Heart left ventricle (tissue), 16 donors: ENCODE data around the gene C22orf39. TPM values are rescaled to one million over a fixed set of nuclear protein-coding genes. Genes with fewer than 3 reads are reported as not detected.
A peak's percentile ranks its signal among the peaks of the same experiment; 100 is the strongest.
"Not testable (repeated sequence)": the region's sequence is repeated elsewhere in the genome, so short reads cannot be mapped to it uniquely, and the experiment has no call there.

Experiments
- ATAC-seq, 4 donors: fragments of 200-7000 bp; cut with Tn5 transposase; one replicate each; pipeline ENCODE4 v1.9.1; 2020 to 2022; ENCODE audit warnings: moderate library complexity in 4 of 4, mild to moderate bottlenecking in 3 of 4, moderate number of reproducible peaks in 1 of 4
- DNase-seq, 5 donors: peaks; one replicate each; pipeline ENCODE4 v3.0.0-alpha.2; 2020
- H3K27ac ChIP-seq, 12 donors: fragments of 200-600 bp; sonication (generic) in 4 of 12; one replicate each; pipeline versions ENCODE4 v1.5.0 to v1.8.0; 2016 to 2022; ENCODE audit warnings: mild to moderate bottlenecking in 2 of 12
- H3K27me3 ChIP-seq, 9 donors: fragments of 200-600 bp; sonication (generic) in 2 of 9; one replicate each; pipeline versions ENCODE4 v1.5.1 to v1.8.0; 2016 to 2022; ENCODE audit warnings: mild to moderate bottlenecking in 3 of 9
- H3K36me3 ChIP-seq, 9 donors: fragments of 200-600 bp; sonication (generic) in 2 of 9; one replicate each; pipeline versions ENCODE4 v1.5.0 to v1.8.0; 2018 to 2022; ENCODE audit warnings: mild to moderate bottlenecking in 2 of 9
- H3K4me1 ChIP-seq, 12 donors: fragments of 200-600 bp; sonication (generic) in 4 of 12; one replicate each; pipeline versions ENCODE4 v1.5.0 to v1.8.0; 2016 to 2022; ENCODE audit warnings: mild to moderate bottlenecking in 3 of 12
- H3K4me3 ChIP-seq, 12 donors: fragments of 200-600 bp; sonication (generic) in 4 of 12; one replicate each; pipeline versions ENCODE4 v1.5.0 to v1.8.0; 2017 to 2022; ENCODE audit warnings: mild to moderate bottlenecking in 9 of 12, moderate library complexity in 4 of 12
- H3K9me3 ChIP-seq, 12 donors: fragments of 200-600 bp; sonication (generic) in 4 of 12; one replicate each; pipeline versions ENCODE4 v1.5.0 to v1.8.0; 2016 to 2022; ENCODE audit warnings: mild to moderate bottlenecking in 1 of 12
- POLR2A ChIP-seq, 2 donors: fragments of 450-650 bp; IDR thresholded peaks; one replicate each; pipeline ENCODE4 v1.6.1; 2017; ENCODE audit warnings: antibody characterized with exemption in 2 of 2, mild to moderate bottlenecking in 2 of 2, moderate library complexity in 2 of 2
- WGBS, 4 donors: extraction: QIAGEN DNeasy Blood & Tissue Kit in 2 of 4; methylation state at CpG; one replicate each; pipeline versions ENCODE4 v1.1.5 to v1.1.7; 2013 to 2018; 5-methylcytosine and 5-hydroxymethylcytosine counted together
- intact Hi-C, 10 donors: fragments of 100-400 bp; cut with DNase I; formaldehyde crosslinking; loops; one replicate each; pipeline versions ENCODE4 v1.11.1 to v1.14.2; 2022
- polyA plus RNA-seq, 2 donors: library from polyadenylated mRNA; stranded (reverse); fragments of 200-250 nt; gene quantifications; one replicate each; pipeline ENCODE4 v1.2.3, GENCODE V29; 2013
- total RNA-seq, 9 donors: library from RNA; depleted of rRNA in 2 of 9; stranded (reverse); fragments of >200 nt in 2 of 9; fragmentation: NEBNext Ultra II Directional in 3 of 9; extraction: Animal tissue kit (Norgen Biotek cat#: 25700) in 3 of 9; gene quantifications; one replicate each; pipeline versions ENCODE4 v1.1.0 to v1.2.4, GENCODE V29; 2016 to 2023
- TF ChIP-seq, protein P1 (sequence below), 12 donors: fragments of 200-600 bp; sonication (generic) in 4 of 12; IDR thresholded peaks; one replicate each; pipeline versions ENCODE4 v1.5.0 to v1.8.0; 2018 to 2022; ENCODE audit warnings: antibody characterized with exemption in 12 of 12, mild to moderate bottlenecking in 5 of 12
- donor health status: ischemic (EF 13 %, LVEDD 7.1; RV severe dilation, severe dysfunction).
- donor health status: healthy with polysubstance abuse.
- donor health status: DM: no; HTN: yes; CAD: no.
- donor health status: DM: no; HTN: no; CAD: no.
- donor health status: ischemic (EF 25% LVEDD 6.9; RV normal size, moderate dysfunction).
- donor health status: ischemic (EF 25% LVEDD 5.7; RV mildly dilated, moderate dysfunction).
- donor health status: healthy.
- donor health status: DM: yes; HTN: yes; CAD: no.
- donor health status: ischemic (EF 35%, LVEDD 5.7; RV mildly dilated, moderate dysfunction).
- donor health status: nonischemic (EF 11% LVEDD 7.7; RV severe dilation, severe dysfunction).
- donor health status: DM: yes; HTN: yes; CAD: no.
- donor health status: PGD.
- donor health status: ischemic (EF 29% LVEDD 5.4; RV normal size, mild dysfunction).
- donor health status: nonischemic (EF 23%, LVEDD 6.1; RV moderate dilation, normal function).

Gene C22orf39
- total and polyA plus RNA-seq, 11 donors: 39.1 to 115 (median 53.6) TPM

DNA sequence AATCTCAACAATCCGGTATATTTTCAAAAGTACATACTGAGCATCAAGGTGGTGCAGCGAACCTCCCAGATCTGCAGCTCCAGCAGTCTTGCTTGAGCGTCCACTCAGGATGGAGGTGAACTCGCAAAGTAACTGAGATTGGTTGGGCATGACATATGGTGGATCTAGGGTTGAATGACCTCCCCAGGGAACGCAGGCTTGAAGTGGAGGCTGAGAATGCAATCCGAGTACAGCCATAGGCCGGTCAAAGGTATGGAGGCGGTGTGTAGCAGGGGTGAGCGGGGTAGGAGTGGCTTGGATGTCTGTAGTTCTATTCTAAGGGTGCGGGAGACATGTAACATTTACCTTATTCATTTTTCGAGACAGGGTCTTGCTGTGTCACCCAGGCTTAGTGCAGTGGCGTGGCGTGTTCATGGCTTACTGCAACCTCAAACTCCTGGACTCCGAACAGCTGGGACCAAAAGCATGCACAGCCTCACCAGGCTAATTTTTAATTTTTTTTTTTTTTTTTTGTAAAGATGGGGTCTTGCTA lies 631 bp upstream of the C22orf39 start:
- WGBS, 4 donors: 11 to 23% (median 16%) methylated on average over 12 to 14 of the region's 14 CpGs
- peak overlapping the region; percentile 73 to 99 (median 91) for H3K4me3 ChIP-seq
- DNase-seq (peak in 2 of 5 donors; percentile 19 to 40), ATAC-seq (peak; percentile 29 to 53 (median 46))
- TF ChIP-seq POLR2A (IDR thresholded peaks at IDR 0.05): no peak
- TF ChIP-seq, protein P1, sequence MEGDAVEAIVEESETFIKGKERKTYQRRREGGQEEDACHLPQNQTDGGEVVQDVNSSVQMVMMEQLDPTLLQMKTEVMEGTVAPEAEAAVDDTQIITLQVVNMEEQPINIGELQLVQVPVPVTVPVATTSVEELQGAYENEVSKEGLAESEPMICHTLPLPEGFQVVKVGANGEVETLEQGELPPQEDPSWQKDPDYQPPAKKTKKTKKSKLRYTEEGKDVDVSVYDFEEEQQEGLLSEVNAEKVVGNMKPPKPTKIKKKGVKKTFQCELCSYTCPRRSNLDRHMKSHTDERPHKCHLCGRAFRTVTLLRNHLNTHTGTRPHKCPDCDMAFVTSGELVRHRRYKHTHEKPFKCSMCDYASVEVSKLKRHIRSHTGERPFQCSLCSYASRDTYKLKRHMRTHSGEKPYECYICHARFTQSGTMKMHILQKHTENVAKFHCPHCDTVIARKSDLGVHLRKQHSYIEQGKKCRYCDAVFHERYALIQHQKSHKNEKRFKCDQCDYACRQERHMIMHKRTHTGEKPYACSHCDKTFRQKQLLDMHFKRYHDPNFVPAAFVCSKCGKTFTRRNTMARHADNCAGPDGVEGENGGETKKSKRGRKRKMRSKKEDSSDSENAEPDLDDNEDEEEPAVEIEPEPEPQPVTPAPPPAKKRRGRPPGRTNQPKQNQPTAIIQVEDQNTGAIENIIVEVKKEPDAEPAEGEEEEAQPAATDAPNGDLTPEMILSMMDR (IDR thresholded peaks at IDR 0.05): no peak
- H3K27ac ChIP-seq: peak overlapping the region; percentile 76 to 97 (median 90)
- intact Hi-C loops: loop anchor here in 2 of 10 donors (2.0 to 10.0 kb wide), 2 partner anchors 29 to 153 kb away; partner anchors contain the start of gene CLTCL1 (in 1 of the 2)
- H3K27me3 ChIP-seq: no peaks in the 10 kb centered on the region
- peaks cover 2 to 48% (median 33%) of the 10 kb centered on the region in 12 donors for H3K4me1 ChIP-seq
- peaks cover 0 to 54% (median 45%) of the 10 kb centered on the region in 9 donors for H3K36me3 ChIP-seq
- no peaks in the 10 kb centered on the region for H3K9me3 ChIP-seq

DNA sequence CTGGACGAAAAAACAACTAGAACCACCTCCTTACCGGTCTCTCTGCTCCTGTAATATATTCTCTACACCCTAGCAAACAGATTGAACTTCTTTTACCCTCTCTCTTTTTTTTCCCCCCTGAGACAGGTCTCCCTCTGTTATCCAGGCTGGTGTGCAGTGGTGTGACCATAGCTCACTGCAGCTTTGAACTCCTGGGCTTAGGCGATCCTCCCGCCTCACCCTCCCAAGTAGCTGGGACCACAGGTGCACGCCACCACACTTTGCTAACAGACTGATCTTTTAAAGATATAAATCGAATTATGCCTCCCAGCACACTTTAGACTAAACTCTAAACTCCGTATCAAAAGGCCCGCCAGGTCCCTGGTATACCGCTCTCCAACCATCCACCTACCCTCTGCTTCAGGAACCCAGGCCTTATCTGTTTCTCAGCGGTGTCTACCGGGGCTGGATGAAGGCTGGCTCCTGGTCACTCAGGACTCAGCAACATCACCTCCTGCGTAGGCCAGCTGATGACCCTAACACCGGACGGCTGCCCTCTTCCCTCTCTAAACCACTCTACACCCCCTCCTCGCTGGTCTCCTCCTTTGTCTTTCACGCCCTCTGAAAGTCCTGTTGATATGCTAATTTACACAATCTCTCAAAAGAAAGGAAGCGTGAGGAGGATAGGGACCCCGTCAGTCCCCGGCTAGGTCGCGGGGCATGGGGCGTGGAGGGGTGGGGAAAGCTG lies 745 bp downstream of the C22orf39 start:
- peak overlapping the region; percentile 76 to 97 (median 91) for H3K27ac ChIP-seq
- H3K4me1 ChIP-seq: peaks cover 5 to 61% (median 33%) of the 10 kb centered on the region in 12 donors
- ATAC-seq (peak in 3 of 4 donors; percentile 2 to 10 (median 3)), DNase-seq (no peak)
- H3K9me3 ChIP-seq: no peaks in the 10 kb centered on the region
- H3K27me3 ChIP-seq: no peaks in the 10 kb centered on the region
- H3K36me3 ChIP-seq: peaks cover 0 to 52% (median 33%) of the 10 kb centered on the region in 9 donors
- TF ChIP-seq POLR2A (IDR thresholded peaks at IDR 0.05): no peak
- TF ChIP-seq, protein P1 (IDR thresholded peaks at IDR 0.05): no peak
- WGBS, 4 donors: 22 to 26% (median 23%) methylated on average over 22 of the region's 22 CpGs
- intact Hi-C loops: loop anchor here in 3 of 10 donors (1.0 to 10.0 kb wide), 3 partner anchors 14 to 152 kb away; partner anchors contain the start of genes MRPL40 (in 2 of the 3), CDC45 (in 1 of the 3), CLTCL1 (in 1 of the 3) and UFD1 (in 1 of the 3)
- H3K4me3 ChIP-seq: peak overlapping the region; percentile 73 to 99 (median 91)

DNA sequence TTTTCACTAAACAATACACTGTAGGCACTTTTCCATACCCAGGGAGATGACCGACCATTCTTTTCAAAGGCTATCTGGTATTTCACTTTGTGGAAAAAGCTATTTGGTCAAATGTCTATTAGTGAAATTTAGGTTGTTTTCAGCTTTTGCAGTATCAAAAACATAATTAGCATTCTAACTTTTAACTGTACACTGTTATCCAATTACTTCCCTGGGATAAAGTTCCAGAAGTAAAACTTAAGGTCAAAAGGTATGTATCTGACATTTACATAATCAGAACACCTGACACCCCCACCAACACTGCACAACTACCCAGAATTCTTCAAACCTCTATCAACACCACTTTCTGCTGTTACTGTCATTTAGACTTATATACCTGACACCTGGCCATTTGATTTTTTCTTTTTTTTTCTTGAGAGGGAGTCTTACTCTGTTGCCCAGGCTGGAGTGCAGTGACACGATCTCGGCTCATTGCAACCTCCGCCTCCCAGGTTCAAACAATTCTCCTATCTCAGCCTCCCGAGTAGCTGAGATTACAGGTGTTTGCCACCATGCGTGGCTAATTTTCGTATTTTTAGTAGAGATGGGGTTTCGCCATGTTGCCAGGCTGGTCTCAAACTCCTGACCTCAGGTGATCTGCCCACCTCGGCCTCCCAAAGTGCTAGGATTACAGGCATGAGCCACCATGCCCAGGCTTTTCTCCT lies 2.1 kb downstream of the C22orf39 start:
- Histone ChIP-seq H3K36me3 (peaks cover 0 to 42% (median 22%) of the 10 kb centered on the region in 9 donors), H3K27ac (peak overlapping the region in 1 of 12 donors; percentile 19), H3K4me3 (peak overlapping the region in 1 of 12 donors; percentile 92), H3K4me1 (peaks cover 5 to 67% (median 33%) of the 10 kb centered on the region in 12 donors)
- ATAC-seq, H3K9me3 ChIP-seq, DNase-seq, H3K27me3 ChIP-seq: not testable (repeated sequence)
- intact Hi-C loops: loop anchor here in 2 of 10 donors (2.0 to 10.0 kb wide), 2 partner anchors 33 to 151 kb away; partner anchors contain the start of genes CDC45 (in 1 of the 2), CLTCL1 (in 1 of the 2) and UFD1 (in 1 of the 2)
- 83 to 86% (median 85%) methylated on average over 9 of the region's 9 CpGs for WGBS, 4 donors

DNA sequence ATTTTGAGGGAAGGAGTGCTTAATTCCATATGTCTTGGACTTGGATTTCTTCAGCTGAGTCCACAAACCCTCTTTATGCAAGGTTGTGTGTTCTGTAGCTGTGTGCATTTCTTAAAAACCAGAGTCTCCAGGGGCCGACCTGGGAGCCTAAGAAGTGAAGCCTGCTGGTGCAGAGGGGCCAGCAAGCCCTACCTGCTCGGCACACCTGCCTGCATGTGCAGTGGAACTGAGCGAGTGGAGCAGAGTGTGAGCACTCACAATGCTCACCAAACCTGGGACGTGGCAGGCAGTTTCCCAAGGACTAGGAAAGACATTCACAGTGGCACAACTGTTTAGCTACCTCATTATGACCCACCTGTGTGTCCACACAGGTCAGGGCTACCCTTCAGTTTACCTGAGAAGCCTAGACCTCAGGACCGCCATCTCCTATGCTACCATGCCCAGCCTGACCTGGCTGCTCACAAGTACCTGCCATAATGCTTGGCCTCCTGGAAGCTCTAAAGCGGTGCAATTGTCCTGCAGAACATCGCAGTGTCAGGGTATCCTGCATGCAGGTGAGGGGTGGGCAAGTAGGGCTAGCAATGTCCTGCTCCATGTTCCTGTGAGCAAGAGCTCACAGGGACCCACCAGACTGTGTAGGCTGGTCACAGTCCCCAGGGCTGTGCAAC lies 3.8 kb downstream of the C22orf39 start:
- Histone ChIP-seq H3K36me3 (peaks cover 0 to 40% (median 17%) of the 10 kb centered on the region in 9 donors), H3K9me3 (no peaks in the 10 kb centered on the region), H3K27me3 (no peaks in the 10 kb centered on the region), H3K4me1 (peaks cover 5 to 68% (median 32%) of the 10 kb centered on the region in 12 donors), H3K27ac (no peak overlapping the region), H3K4me3 (no peak overlapping the region)
- TF ChIP-seq POLR2A (IDR thresholded peaks at IDR 0.05): no peak
- TF ChIP-seq, protein P1 (IDR thresholded peaks at IDR 0.05): no peak
- DNase-seq (no peak), ATAC-seq (no peak)
- 75 to 92% (median 87%) methylated on average over 7 of the region's 7 CpGs for WGBS, 4 donors
- intact Hi-C loops: loop anchor here in 2 of 10 donors (2.0 to 10.0 kb wide), 2 partner anchors 35 to 149 kb away; partner anchors contain the start of genes CDC45 (in 1 of the 2), CLTCL1 (in 1 of the 2) and UFD1 (in 1 of the 2)
